ENCODE measurements around the gene GLP2R.
"Not testable (repeated sequence)": the region's sequence is repeated elsewhere in the genome, so short reads cannot be mapped to it uniquely, and the experiment has no call there.

DNA sequence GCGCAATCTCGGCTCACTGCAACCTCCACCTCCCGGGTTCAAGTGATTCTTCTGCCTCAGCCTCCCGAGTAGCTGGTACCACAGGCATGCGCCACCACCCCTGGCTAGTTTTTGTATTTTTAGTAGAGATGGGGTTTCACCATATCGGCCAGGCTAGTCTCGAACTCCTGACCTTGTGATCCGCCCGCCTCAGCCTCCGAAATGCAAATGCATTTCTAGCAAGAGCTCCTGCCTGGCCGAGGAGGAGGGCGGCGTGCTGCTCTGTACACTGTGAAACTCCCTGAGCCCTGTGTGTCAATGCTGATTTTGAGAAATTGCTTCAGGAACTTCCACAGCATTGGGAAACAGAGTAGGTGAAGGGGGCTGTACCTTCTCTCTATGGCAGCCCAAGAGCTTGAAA lies 95.5 kb downstream of the GLP2R start:
- TF ChIP-seq, protein P1, sequence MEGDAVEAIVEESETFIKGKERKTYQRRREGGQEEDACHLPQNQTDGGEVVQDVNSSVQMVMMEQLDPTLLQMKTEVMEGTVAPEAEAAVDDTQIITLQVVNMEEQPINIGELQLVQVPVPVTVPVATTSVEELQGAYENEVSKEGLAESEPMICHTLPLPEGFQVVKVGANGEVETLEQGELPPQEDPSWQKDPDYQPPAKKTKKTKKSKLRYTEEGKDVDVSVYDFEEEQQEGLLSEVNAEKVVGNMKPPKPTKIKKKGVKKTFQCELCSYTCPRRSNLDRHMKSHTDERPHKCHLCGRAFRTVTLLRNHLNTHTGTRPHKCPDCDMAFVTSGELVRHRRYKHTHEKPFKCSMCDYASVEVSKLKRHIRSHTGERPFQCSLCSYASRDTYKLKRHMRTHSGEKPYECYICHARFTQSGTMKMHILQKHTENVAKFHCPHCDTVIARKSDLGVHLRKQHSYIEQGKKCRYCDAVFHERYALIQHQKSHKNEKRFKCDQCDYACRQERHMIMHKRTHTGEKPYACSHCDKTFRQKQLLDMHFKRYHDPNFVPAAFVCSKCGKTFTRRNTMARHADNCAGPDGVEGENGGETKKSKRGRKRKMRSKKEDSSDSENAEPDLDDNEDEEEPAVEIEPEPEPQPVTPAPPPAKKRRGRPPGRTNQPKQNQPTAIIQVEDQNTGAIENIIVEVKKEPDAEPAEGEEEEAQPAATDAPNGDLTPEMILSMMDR (IDR thresholded peaks at IDR 0.05) = not testable (repeated sequence)
- not testable (repeated sequence) for TF ChIP-seq POLR2A (IDR thresholded peaks at IDR 0.05)
